Measurements from ENCODE around the gene LIMS3.
"Not testable (repeated sequence)": the region's sequence is repeated elsewhere in the genome, so short reads cannot be mapped to it uniquely, and the experiment has no call there.

LIMS3 gene

GRCh38 chr2:109924481-109924880, 26.0 kb downstream of the LIMS3 start:
- not testable (repeated sequence) for DNase-seq

GRCh38 chr2:109927803-109928202, 29.3 kb downstream of the LIMS3 start:
- DNase-seq: not testable (repeated sequence)

GRCh38 chr2:109929222-109929621, 30.7 kb downstream of the LIMS3 start:
- DNase-seq: not testable (repeated sequence)

GRCh38 chr2:109936534-109936933, 38.0 kb downstream of the LIMS3 start:
- not testable (repeated sequence) for DNase-seq

- DNase-seq: not testable (repeated sequence)
Observed at GRCh38 chr2:109945362-109945761, 46.9 kb downstream of the LIMS3 start.

- not testable (repeated sequence) for DNase-seq
Observed at GRCh38 chr2:109947262-109947958, 48.9 kb downstream of the LIMS3 start.

- not testable (repeated sequence) for DNase-seq
Observed at GRCh38 chr2:109947959-109948520, 49.6 kb downstream of the LIMS3 start.

- not testable (repeated sequence) for DNase-seq
Observed at GRCh38 chr2:109950146-109950843, 51.8 kb downstream of the LIMS3 start.

- DNase-seq: not testable (repeated sequence)
Observed at GRCh38 chr2:109963942-109964341, 65.5 kb downstream of the LIMS3 start.

- not testable (repeated sequence) for DNase-seq
Observed at GRCh38 chr2:109965482-109965881, 67.0 kb downstream of the LIMS3 start.

GRCh38 chr2:109966107-109966736, 67.7 kb downstream of the LIMS3 start:
- DNase-seq: not testable (repeated sequence)

- DNase-seq: not testable (repeated sequence)
Observed at GRCh38 chr2:109966858-109967257, 68.4 kb downstream of the LIMS3 start.

- DNase-seq: not testable (repeated sequence)
Observed at GRCh38 chr2:109969864-109970263, 71.4 kb downstream of the LIMS3 start.

GRCh38 chr2:109971710-109972109, 73.2 kb downstream of the LIMS3 start:
- not testable (repeated sequence) for DNase-seq

All from suppressor macrophage (primary cell).